K562 (cell line): ENCODE data around the gene BAZ2A. TPM values are rescaled to one million over a fixed set of nuclear protein-coding genes. Genes with fewer than 3 reads are reported as not detected.

Experiments
- CREB1 ChIP-seq, 2 experiments: sonication (generic) in 1 of 2; formaldehyde crosslinking in 1 of 2; IDR thresholded peaks; 2 replicates each; pipeline versions ENCODE4 v1.6.1 to v1.8.0; 2012 to 2022; ENCODE audit warnings: inconsistent platforms in 1 of 2, mild to moderate bottlenecking in 1 of 2, missing genetic modification reagents in 1 of 2, moderate library complexity in 1 of 2
- CREM ChIP-seq: IDR thresholded peaks from 2 replicates; pipeline ENCODE4 v1.6.1; 2014; ENCODE audit warnings: antibody characterized with exemption, low read depth
- FOSL1 ChIP-seq: fragments of 200-800 bp; sonication (Bioruptor generic); conservative IDR thresholded peaks from 2 replicates; pipeline ENCODE4 v1.6.1; 2016; ENCODE audit warnings: missing genetic modification characterization, missing compliant biosample characterization
- FOXA1 ChIP-seq: fragments of 450-650 bp; IDR thresholded peaks from 2 replicates; pipeline ENCODE4 v1.6.1; 2016; ENCODE audit warnings: mild to moderate bottlenecking, borderline replicate concordance
- FOXA3 ChIP-seq, 2 experiments: fragments of 450-650 bp in 1 of 2; sonication (generic) in 1 of 2; formaldehyde crosslinking; IDR thresholded peaks in 1 of 2; conservative IDR thresholded peaks in 1 of 2; 2 replicates each; pipeline versions ENCODE4 v1.4.0 to v1.8.0; 2020 to 2022; ENCODE audit warnings: mild to moderate bottlenecking in 2 of 2, missing genetic modification reagents in 1 of 2
- HDAC1 ChIP-seq, 2 experiments: fragments of 450-650 bp; IDR thresholded peaks; 2 replicates each; pipeline ENCODE4 v1.6.1; 2016 to 2017; ENCODE audit warnings: inconsistent platforms in 1 of 2, mild to moderate bottlenecking in 1 of 2, moderate library complexity in 1 of 2
- HOMEZ ChIP-seq: fragments of 250-450 bp; sonication (Bioruptor Pico); IDR thresholded peaks from 2 replicates; pipeline ENCODE4 v1.4.0; 2020; ENCODE audit warnings: mild to moderate bottlenecking, moderate library complexity
- KDM1A ChIP-seq, 2 experiments: fragments of 450-650 bp; IDR thresholded peaks; 2 replicates each; pipeline ENCODE4 v1.6.1; 2016; ENCODE audit warnings: mild to moderate bottlenecking in 2 of 2
- MIER1 ChIP-seq: fragments of 450-650 bp; IDR thresholded peaks from 2 replicates; pipeline ENCODE4 v1.6.1; 2016; ENCODE audit warnings: antibody characterized with exemption, mild to moderate bottlenecking, low read depth
- RBM25 ChIP-seq: fragments of 200-400 bp; formaldehyde crosslinking; IDR thresholded peaks from 2 replicates; pipeline ENCODE4 v1.6.1; 2018; ENCODE audit warnings: low read length, low read depth, moderate library complexity; ENCODE audit not compliant: severe bottlenecking
- SAP30 ChIP-seq: fragments of 200-600 bp; sonication (generic); IDR thresholded peaks from 2 replicates; pipeline ENCODE4 v1.6.1; 2012; ENCODE audit warnings: borderline replicate concordance, low read depth, mild to moderate bottlenecking, moderate library complexity, low read length, control low read depth, inconsistent platforms; ENCODE audit not compliant: insufficient read depth, poor library complexity, severe bottlenecking
- STAT5A ChIP-seq: IDR thresholded peaks from 2 replicates; pipeline ENCODE4 v1.6.1; 2012; ENCODE audit warnings: low read length, inconsistent platforms, borderline replicate concordance
- TBP ChIP-seq: optimal IDR thresholded peaks from 2 replicates; pipeline ENCODE3; 2011; ENCODE audit warnings: low read depth, low read length, improper control_type of control experiment
- TFAP4 ChIP-seq: sonication (generic); formaldehyde crosslinking; IDR thresholded peaks from 2 replicates; pipeline ENCODE4 v1.8.0; 2022; ENCODE audit warnings: missing genetic modification reagents, mild to moderate bottlenecking, moderate library complexity, borderline replicate concordance
- TGIF2 ChIP-seq: sonication (generic); formaldehyde crosslinking; IDR thresholded peaks from 2 replicates; pipeline ENCODE4 v1.8.1; 2022; ENCODE audit warnings: mild to moderate bottlenecking, missing genetic modification reagents, moderate library complexity
- ZBTB2 ChIP-seq: fragments of 450-650 bp; IDR thresholded peaks from 2 replicates; pipeline ENCODE4 v1.6.1; 2016; ENCODE audit warnings: antibody characterized with exemption
- ZBTB5 ChIP-seq: fragments of 450-650 bp; IDR thresholded peaks from 2 replicates; pipeline ENCODE4 v1.6.1; 2017; ENCODE audit warnings: antibody characterized with exemption
- ZNF146 ChIP-seq: IDR thresholded peaks from one replicate; pipeline ENCODE4 v1.6.1; 2018; ENCODE audit warnings: missing compliant biosample characterization; ENCODE audit not compliant: unreplicated experiment
- polyA plus RNA-seq, 8 experiments: library from polyadenylated mRNA; depleted of rRNA in 4 of 8; stranded (reverse) in 5 of 8; unstranded in 3 of 8; fragments of >200 nt; fragmentation: Nextera tagmentation in 2 of 8; fragmentation: Illumina TruSeq in 1 of 8; extraction: Ambion mirVana in 2 of 8; extraction: Trizol in 1 of 8; gene quantifications; 2 replicates each; pipeline versions ENCODE4 v1.2.1 to v1.2.3, GENCODE V29; 2011 to 2014; ENCODE audit warnings: inconsistent platforms in 1 of 8, missing spikeins in 1 of 8
- total RNA-seq, 7 experiments: library from RNA; depleted of rRNA in 6 of 7; stranded (reverse); fragments of >200 nt in 6 of 7; fragmentation: Illumina TruSeq in 2 of 7; extraction: Trizol in 2 of 7; gene quantifications; 2 replicates each; pipeline versions ENCODE4 v1.2.1 to v1.2.3, GENCODE V29; 2011 to 2021; ENCODE audit warnings: low replicate concordance in 1 of 7
- TF ChIP-seq, protein P1 (sequence below): fragments of 450-650 bp; formaldehyde crosslinking; IDR thresholded peaks from 2 replicates; pipeline ENCODE4 v1.4.0; 2022; ENCODE audit warnings: missing genetic modification characterization

The BAZ2A gene
- total and polyA plus RNA-seq, 9 of the 15 experiments (the other 6 are each of a cell fraction or from before 2014, with no cell fraction given), result 4.5 to 86.4 (median 26.2) TPM

GRCh38 chr12:56634242-56634836 lies 4.2 kb upstream of the BAZ2A start (continued):
- TF ChIP-seq TBP (peak; percentile 39), TGIF2 (CRISPR knock-in tag) (0 out of 2 replicates have a peak, but pooled peaks have one; percentile 32), MIER1 (peak; percentile 29; the same call in 1 of the 2 replicates), ZBTB5 (no peak), FOXA1 (no peak), RBM25 (no peak), ZNF146 (CRISPR knock-in tag) (no peak), ZBTB2 (no peak), STAT5A (no peak), HOMEZ (CRISPR knock-in tag) (no peak), CREM (peak; percentile 8; the same call in 1 of the 2 replicates), CREB1 (IDR thresholded peaks at IDR 0.05) (no peak), CREB1 (CRISPR knock-in tag; IDR thresholded peaks at IDR 0.05) (peak; percentile 57; the same call in 1 of the 2 replicates), HDAC1 (IDR thresholded peaks at IDR 0.05) (peak in 1 of 2 experiments; percentile 68; a peak in 2 of 4 replicates), KDM1A (IDR thresholded peaks at IDR 0.05) (0 out of 4 replicates have a peak, but pooled peaks of 1 of the 2 experiments have one; percentile 46), FOXA3 (CRISPR knock-in tag; conservative IDR thresholded peaks at IDR 0.05 in 1 of 2, IDR thresholded peaks at IDR 0.05 in 1 of 2) (no peak), SAP30 (peak; percentile 74), FOSL1 (tag) (no peak), TFAP4 (peak; percentile 40)
- TF ChIP-seq, protein P1, sequence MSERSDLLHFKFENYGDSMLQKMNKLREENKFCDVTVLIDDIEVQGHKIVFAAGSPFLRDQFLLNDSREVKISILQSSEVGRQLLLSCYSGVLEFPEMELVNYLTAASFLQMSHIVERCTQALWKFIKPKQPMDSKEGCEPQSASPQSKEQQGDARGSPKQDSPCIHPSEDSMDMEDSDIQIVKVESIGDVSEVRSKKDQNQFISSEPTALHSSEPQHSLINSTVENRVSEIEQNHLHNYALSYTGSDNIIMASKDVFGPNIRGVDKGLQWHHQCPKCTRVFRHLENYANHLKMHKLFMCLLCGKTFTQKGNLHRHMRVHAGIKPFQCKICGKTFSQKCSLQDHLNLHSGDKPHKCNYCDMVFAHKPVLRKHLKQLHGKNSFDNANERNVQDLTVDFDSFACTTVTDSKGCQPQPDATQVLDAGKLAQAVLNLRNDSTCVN, result 0 out of 2 replicates have a peak, but pooled peaks have one; percentile 48
